Daoy (cell line): ENCODE data around the gene SAMD14. TPM values are rescaled to one million over a fixed set of nuclear protein-coding genes. Genes with fewer than 3 reads are reported as not detected.

Source experiments
- DNase-seq: peaks from one replicate; pipeline ENCODE4 v3.0.0-alpha.2; 2015; ENCODE audit warnings: low read depth
- total RNA-seq: library from RNA; depleted of rRNA; stranded (reverse); fragments of >200 nt; shearing (Covaris generic); gene quantifications from 2 replicates; pipeline ENCODE4 v1.2.3, GENCODE V29; 2014; rRNA removed

SAMD14 gene
- total RNA-seq, result 1.7 and 2.6 TPM in 2 replicates

- DNase-seq, result peak; percentile 57
These were observed at the start of gene SAMD14 for GRCh38 chr17:50129728-50130558. Gene SAMD14 (minus strand): TSS chr17:50130160. CDS start chr17:50124959, 5,201 bp downstream.

GRCh38 chr17:50177983-50178834 lies 48.2 kb upstream of the SAMD14 start:
- DNase-seq, result peak; percentile 99

GRCh38 chr17:50177476-50177875 lies 47.5 kb upstream of the SAMD14 start:
- DNase-seq, result no peak

- DNase-seq, result peak; percentile 41
These were observed 46.8 kb upstream of the SAMD14 start for GRCh38 chr17:50176559-50177357.

GRCh38 chr17:50175035-50175807 lies 45.3 kb upstream of the SAMD14 start:
- peak; percentile 73 for DNase-seq

- DNase-seq, result no peak
These were observed 44.5 kb upstream of the SAMD14 start for GRCh38 chr17:50174444-50174843.

GRCh38 chr17:50173335-50173941 lies 43.5 kb upstream of the SAMD14 start:
- peak; percentile 91 for DNase-seq

- DNase-seq, result no peak
These were observed 43.0 kb upstream of the SAMD14 start for GRCh38 chr17:50172936-50173334.

- no peak for DNase-seq
These were observed 42.2 kb upstream of the SAMD14 start for GRCh38 chr17:50172130-50172529.

- DNase-seq, result no peak
These were observed 41.6 kb upstream of the SAMD14 start for GRCh38 chr17:50171371-50172071.

GRCh38 chr17:50170662-50171370 lies 40.9 kb upstream of the SAMD14 start:
- peak; percentile 63 for DNase-seq

GRCh38 chr17:50169881-50170459 lies 40.0 kb upstream of the SAMD14 start:
- no peak for DNase-seq

- peak; percentile 68 for DNase-seq
These were observed 39.3 kb upstream of the SAMD14 start for GRCh38 chr17:50169121-50169764.

- DNase-seq, result no peak
These were observed 38.4 kb upstream of the SAMD14 start for GRCh38 chr17:50168319-50168718.

- DNase-seq, result no peak
These were observed 37.4 kb upstream of the SAMD14 start for GRCh38 chr17:50167371-50167770.

GRCh38 chr17:50166518-50167181 lies 36.7 kb upstream of the SAMD14 start:
- no peak for DNase-seq

- no peak for DNase-seq
These were observed 36.0 kb upstream of the SAMD14 start, which contains the start of gene SGCA for GRCh38 chr17:50165867-50166517. Gene SGCA (plus strand): TSS chr17:50166005. CDS start chr17:50166041, 36 bp downstream.
